T-helper 2 cell (primary cell): ENCODE data around the gene KLHDC4.

Experiments used
- DNase-seq, 5 experiments: peaks; one replicate each; pipeline versions ENCODE4 v3.0.0 to v3.0.0-alpha.2; 2012 to 2022

The KLHDC4 gene

DNA sequence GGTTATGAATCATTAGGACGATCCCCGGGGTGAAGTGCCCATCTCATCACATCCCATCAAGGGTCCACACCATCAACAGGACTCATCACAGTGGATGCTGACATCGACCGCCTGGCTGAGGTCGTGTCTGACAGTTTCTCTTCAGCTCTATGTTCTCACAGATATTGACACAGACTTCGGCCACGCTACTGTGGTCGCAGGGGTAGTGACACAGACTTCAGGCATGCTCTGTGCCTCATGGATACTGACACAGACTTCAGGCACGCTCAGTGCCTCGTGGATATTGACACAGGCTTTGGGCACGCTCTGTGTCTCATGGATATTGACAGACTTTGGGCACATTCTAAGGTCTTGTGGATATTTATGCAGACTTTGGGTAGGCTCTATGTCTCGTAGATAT is 50.1 kb downstream of the KLHDC4 start:
- no peak for DNase-seq

- no peak for DNase-seq
Measured at GRCh38 chr16:87715231-87715630, 50.6 kb downstream of the KLHDC4 start.

- DNase-seq, result peak in 3 of 5 experiments; percentile 26 to 94 (median 57)
Measured at GRCh38 chr16:87713451-87714229, 52.1 kb downstream of the KLHDC4 start.

DNA sequence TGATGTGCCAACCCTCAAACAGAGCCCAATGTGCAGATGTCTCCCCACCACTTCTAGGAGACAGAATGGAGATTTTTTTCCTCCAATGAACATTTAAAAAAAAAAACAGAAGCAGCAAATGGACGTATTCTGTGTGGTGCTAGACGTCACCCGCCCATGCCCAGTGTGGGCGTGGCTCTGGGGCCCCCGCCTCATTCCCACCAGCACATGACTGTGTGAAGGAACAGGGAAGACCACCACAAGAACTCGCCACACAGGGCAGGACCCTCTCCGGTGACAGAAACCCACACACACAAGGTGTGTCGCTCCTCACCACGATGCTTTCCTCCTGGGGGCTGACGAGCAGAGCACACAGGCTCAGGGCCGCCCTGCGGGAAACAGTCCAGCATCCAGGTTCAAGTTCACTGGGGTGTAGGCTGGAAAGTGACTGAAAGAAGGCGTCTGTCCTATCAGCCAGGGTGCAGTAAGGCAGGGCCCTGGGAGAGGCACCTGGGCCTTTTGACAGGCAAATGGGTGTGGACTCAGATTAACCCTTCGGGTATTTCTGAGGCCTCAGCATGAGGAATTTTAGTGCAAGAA is 53.5 kb downstream of the KLHDC4 start:
- DNase-seq, result no peak

- no peak for DNase-seq
Measured at GRCh38 chr16:87710887-87711286, 54.9 kb downstream of the KLHDC4 start.

DNA sequence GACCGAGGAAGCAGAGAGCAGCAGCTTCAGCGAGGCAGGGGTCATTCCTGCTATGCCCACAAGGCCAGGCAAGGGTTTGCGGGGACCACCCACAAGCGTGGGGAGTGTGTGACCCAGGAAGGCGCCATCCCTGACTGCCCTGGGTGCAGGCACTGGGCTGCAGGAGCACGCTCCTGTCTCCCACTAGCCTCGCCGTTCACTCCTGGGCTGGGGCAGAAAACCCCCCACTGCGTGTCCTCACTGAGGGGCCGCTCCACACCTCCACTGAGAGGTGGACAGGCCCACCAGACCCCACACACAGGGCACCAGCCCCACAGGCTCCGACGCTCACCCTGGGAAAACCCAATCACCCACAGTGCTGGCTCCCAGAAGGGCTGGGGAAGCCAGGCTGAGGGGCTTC is 56.1 kb downstream of the KLHDC4 start:
- DNase-seq, result no peak

- DNase-seq, result no peak
Measured at GRCh38 chr16:87708881-87709638, 56.7 kb downstream of the KLHDC4 start.

- no peak for DNase-seq
Measured at GRCh38 chr16:87707714-87708580, 57.8 kb downstream of the KLHDC4 start.

GRCh38 chr16:87707097-87707496 is 58.7 kb downstream of the KLHDC4 start:
- no peak for DNase-seq

- no peak for DNase-seq
Measured at GRCh38 chr16:87706278-87707000, 59.3 kb downstream of the KLHDC4 start.

- no peak for DNase-seq
Measured at GRCh38 chr16:87705771-87706277, 60.0 kb downstream of the KLHDC4 start.

- no peak for DNase-seq
Measured at GRCh38 chr16:87704754-87705353, 60.9 kb downstream of the KLHDC4 start.

GRCh38 chr16:87703835-87704375 is 61.9 kb downstream of the KLHDC4 start:
- no peak for DNase-seq

DNA sequence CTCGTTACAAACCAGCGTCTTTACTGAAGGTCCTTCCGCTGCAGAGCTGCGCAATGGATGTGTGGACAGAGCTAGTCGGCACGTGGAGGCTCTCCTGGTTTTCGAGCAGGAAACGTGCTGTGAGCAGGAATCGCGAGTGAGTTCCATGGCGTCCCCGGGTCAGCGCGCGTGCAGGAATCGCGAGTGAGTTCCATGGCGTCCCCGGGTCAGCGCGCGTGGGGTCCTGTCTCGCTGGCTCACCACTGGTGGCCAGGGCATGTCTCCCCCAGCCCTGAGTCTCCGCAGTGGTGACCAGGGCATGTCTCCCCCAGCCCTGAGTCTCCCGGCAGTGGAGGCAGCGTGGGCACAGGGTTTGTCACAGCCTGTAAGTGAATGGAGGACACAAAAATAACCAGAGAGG is 62.7 kb downstream of the KLHDC4 start:
- no peak for DNase-seq

GRCh38 chr16:87702325-87702811 is 63.4 kb downstream of the KLHDC4 start:
- peak in 1 of 5 experiments; percentile 92 for DNase-seq

GRCh38 chr16:87701505-87701921 is 64.3 kb downstream of the KLHDC4 start:
- DNase-seq, result no peak

DNA sequence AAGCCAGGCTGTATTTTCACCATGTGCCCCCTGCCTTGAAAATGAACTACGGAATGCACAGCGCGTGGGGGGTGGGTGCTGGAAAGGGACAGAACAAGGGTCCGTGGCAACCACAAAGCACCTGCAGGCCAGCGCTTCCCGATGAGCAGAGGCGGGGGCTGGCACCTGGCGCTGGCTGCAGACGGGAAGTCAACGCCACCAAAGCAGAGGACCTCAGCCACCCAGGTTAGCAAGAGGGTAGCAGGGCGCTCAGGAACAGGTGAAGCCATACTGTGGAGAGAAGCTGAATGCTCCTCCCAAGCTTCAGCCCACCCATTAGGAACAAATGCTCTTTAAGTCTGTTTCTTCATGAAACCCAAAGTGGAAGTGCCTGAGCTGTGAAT is 64.7 kb downstream of the KLHDC4 start:
- DNase-seq, result no peak

GRCh38 chr16:87700406-87701077 is 65.2 kb downstream of the KLHDC4 start:
- DNase-seq, result peak in 1 of 5 experiments; percentile 73

DNA sequence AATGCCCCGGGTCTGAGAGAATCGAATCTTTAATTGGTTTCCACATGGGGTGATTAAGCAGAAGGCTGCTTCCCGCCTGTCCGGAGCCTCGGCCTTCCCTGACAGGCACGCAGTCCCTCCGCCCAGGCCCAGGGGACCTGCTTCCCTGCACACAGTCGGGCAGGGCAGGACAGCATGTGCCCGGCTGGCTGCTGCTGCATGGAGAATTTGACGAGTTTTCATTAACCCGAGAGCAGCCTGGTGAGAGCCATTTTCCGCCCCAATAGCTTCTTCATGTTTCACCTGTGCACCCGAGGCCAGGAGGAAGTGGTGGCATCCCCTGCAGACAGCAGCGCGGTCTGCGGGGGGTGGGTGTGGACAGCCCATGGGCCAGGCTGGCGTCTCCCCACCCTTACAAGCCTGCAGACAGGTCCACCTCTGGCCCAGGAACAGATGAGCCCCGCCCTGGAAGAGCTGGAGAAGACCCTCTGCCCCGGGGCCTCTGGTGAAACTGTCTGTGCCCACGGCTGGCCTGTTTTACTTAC is 67.0 kb downstream of the KLHDC4 start:
- DNase-seq, result peak in 1 of 5 experiments; percentile 82

GRCh38 chr16:87698241-87698640 is 67.5 kb downstream of the KLHDC4 start:
- DNase-seq, result peak in 1 of 5 experiments; percentile 89
